Measurements from ENCODE around the gene CEACAM18. TPM values are rescaled to one million over a fixed set of nuclear protein-coding genes. Genes with fewer than 3 reads are reported as not detected.

CEACAM18 gene
- total RNA-seq, 4 donors from 2014 or later: not detected

DNA sequence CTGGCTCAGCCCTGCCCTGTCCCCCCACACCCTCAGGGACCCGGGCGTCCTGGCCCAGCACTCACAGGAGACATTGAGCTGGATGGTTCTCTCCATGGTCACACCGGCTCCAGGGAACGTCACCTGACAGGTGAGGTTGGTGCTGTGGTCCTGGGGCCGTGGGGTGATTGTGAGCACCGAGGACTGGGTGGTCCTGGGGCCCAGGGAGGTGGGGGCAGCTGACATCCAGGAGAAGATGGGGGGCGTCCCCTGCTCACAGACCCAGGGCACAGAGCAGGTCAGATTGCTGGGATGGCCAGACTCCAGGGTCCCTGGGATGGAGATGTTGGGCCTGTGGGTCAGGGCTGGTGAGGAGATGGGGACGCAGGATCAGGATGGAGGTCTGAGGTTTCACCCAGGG, 52.3 kb downstream of the CEACAM18 start:
- TF ChIP-seq CTCF (IDR thresholded peaks at IDR 0.05): no peak
- TF ChIP-seq POLR2AphosphoS5 (IDR thresholded peaks at IDR 0.05): no peak
- no peak for TF ChIP-seq EP300 (IDR thresholded peaks at IDR 0.05)
- no peak for TF ChIP-seq POLR2A (IDR thresholded peaks at IDR 0.05; ENCODE audit: low read depth)
- intact Hi-C loops (cut with DNase I): no loop called here
- Histone ChIP-seq H3K4me3 (no peak overlapping the region), H3K9me3 (peaks cover 0 to 10% (median 2%) of the 10 kb centered on the region in 4 donors), H3K36me3 (no peaks in the 10 kb centered on the region), H3K27ac (replicated peaks in 1 of 4) (no peak overlapping the region), H3K4me1 (no peaks in the 10 kb centered on the region), H3K27me3 (peaks cover 0 to 57% (median 0%) of the 10 kb centered on the region in 4 donors)
- DNase-seq (ENCODE audit: extremely low spot score): no peak
- 85% methylated on average over 8 of the region's 8 CpGs for WGBS

- Histone ChIP-seq H3K4me1 (no peaks in the 10 kb centered on the region), H3K9me3 (peaks cover 0 to 10% (median 3%) of the 10 kb centered on the region in 4 donors), H3K27ac (replicated peaks in 1 of 4) (no peak within 1 kb of the TSS), H3K27me3 (peaks cover 0 to 55% (median 0%) of the 10 kb centered on the region in 4 donors), H3K4me3 (no peak within 1 kb of the TSS), H3K36me3 (no peaks in the 10 kb centered on the region)
- WGBS: 32% methylated on average over 24 of the region's 25 CpGs
- intact Hi-C loops (cut with DNase I): no loop called here
- no peak for TF ChIP-seq POLR2A (IDR thresholded peaks at IDR 0.05; ENCODE audit: low read depth)
- TF ChIP-seq CTCF (IDR thresholded peaks at IDR 0.05): no peak
- TF ChIP-seq POLR2AphosphoS5 (IDR thresholded peaks at IDR 0.05): no peak
- TF ChIP-seq EP300 (IDR thresholded peaks at IDR 0.05): no peak
- DNase-seq (ENCODE audit: extremely low spot score): no peak
Measured at GRCh38 chr19:51531349-51532315, 53.3 kb downstream of the CEACAM18 start, which contains the start of gene SIGLEC6. Gene SIGLEC6, minus strand, starts transcription at chr19:51531670. Its CDS starts 22 bp downstream, at chr19:51531648.

GRCh38 chr19:51535535-51535934, 57.2 kb downstream of the CEACAM18 start:
- Histone ChIP-seq H3K4me3 (no peak overlapping the region), H3K9me3 (peaks cover 0 to 10% (median 3%) of the 10 kb centered on the region in 4 donors), H3K36me3 (no peaks in the 10 kb centered on the region), H3K27ac (replicated peaks in 1 of 4) (no peak overlapping the region), H3K4me1 (no peaks in the 10 kb centered on the region), H3K27me3 (peaks cover 0 to 58% (median 0%) of the 10 kb centered on the region in 4 donors)
- TF ChIP-seq EP300 (IDR thresholded peaks at IDR 0.05) (no peak), POLR2A (IDR thresholded peaks at IDR 0.05; ENCODE audit: low read depth) (no peak), POLR2AphosphoS5 (IDR thresholded peaks at IDR 0.05) (no peak), CTCF (IDR thresholded peaks at IDR 0.05) (no peak)
- intact Hi-C loops (cut with DNase I): no loop called here
- DNase-seq (ENCODE audit: extremely low spot score): no peak
- WGBS: 81% methylated on average over 1 of the region's 1 CpG

DNA sequence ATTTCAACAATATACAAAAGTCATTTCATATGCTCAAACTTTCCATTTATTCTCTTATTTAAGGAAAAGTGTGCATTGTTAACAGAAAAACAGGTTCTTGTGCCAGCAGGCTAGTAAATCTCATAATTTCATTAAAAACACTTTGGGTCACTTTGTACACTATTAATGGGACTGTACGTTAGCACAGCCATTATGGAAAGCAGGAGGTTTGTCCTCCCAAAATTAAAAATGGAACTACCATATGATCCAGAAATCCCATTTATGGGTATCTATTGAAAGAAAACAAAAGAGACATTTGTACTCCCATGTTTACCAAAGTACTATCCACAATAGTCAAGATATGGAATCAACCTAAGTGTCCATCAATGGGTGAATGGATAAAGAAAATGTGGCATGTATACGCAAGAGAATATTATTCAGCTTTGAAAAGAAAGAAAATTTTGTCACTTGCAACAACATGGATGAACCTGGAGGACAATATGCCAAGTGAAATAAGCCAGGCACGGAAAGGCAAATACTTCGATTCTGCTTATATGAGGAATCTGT, 61.6 kb downstream of the CEACAM18 start:
- H3K9me3 ChIP-seq: peaks cover 0 to 7% (median 2%) of the 10 kb centered on the region in 4 donors
- intact Hi-C loops (cut with DNase I): no loop called here
- 83% methylated on average over 4 of the region's 4 CpGs for WGBS
- no peak for DNase-seq (ENCODE audit: extremely low spot score)
- H3K27me3 ChIP-seq: peaks cover 0 to 60% (median 0%) of the 10 kb centered on the region in 4 donors
- no peaks in the 10 kb centered on the region for H3K4me1 ChIP-seq
- no peak for TF ChIP-seq POLR2AphosphoS5 (IDR thresholded peaks at IDR 0.05)
- TF ChIP-seq CTCF (IDR thresholded peaks at IDR 0.05): no peak
- TF ChIP-seq EP300 (IDR thresholded peaks at IDR 0.05): no peak
- no peak for TF ChIP-seq POLR2A (IDR thresholded peaks at IDR 0.05; ENCODE audit: low read depth)
- no peaks in the 10 kb centered on the region for H3K36me3 ChIP-seq
- H3K4me3 ChIP-seq: no peak overlapping the region
- H3K27ac ChIP-seq (replicated peaks in 1 of 4): no peak overlapping the region

Small RNA genes lying within 50 kb of the gene (small RNA-seq; reads per million reads assigned to genes)
- gene AC020914.3: 0 reads per million in 3 donors
- 0 reads per million in 3 donors for gene AC020914.5

Other genes starting within 250 kb of the CEACAM18 start
- not detected for gene SIGLECL1, start 227.5 kb upstream of the CEACAM18 start, total RNA-seq
- under 1 TPM in 1 of 4 donors, not detected in 3; 0.17 TPM for gene IGLON5, start 166.9 kb upstream of the CEACAM18 start, total RNA-seq
- gene VSIG10L, start 136.4 kb upstream of the CEACAM18 start, total RNA-seq: 1 to 10 TPM; 1.3 to 3.4 (median 2.2) TPM
- gene ETFB, start 112.2 kb upstream of the CEACAM18 start, total RNA-seq: 100 to 1,000 TPM in 2 of 4 donors, 10 to 100 TPM in 2; 86.3 to 121 (median 106) TPM
- not detected for gene CLDND2, start 109.5 kb upstream of the CEACAM18 start, total RNA-seq
- gene NKG7, start 105.9 kb upstream of the CEACAM18 start, total RNA-seq: 1 to 10 TPM in 3 of 4 donors, not detected in 1; 1.5 to 4.1 (median 2.4) TPM
- gene LIM2, start 90.6 kb upstream of the CEACAM18 start, total RNA-seq: not detected
- not detected for gene C19orf84, start 87.9 kb upstream of the CEACAM18 start, total RNA-seq
- gene SIGLEC10, start 60.9 kb upstream of the CEACAM18 start, total RNA-seq: 1 to 10 TPM; 1.4 to 4.1 (median 2.4) TPM
- gene SIGLEC8, start 20.1 kb upstream of the CEACAM18 start, total RNA-seq: 1 to 10 TPM in 1 of 4 donors, under 1 TPM in 2, not detected in 1; 0.66 to 1.7 (median 0.86) TPM
- gene SIGLEC12, start 23.3 kb downstream of the CEACAM18 start, total RNA-seq: under 1 TPM in 1 of 4 donors, not detected in 3; 0.29 TPM
- 1 to 10 TPM in 3 of 4 donors, under 1 TPM in 1; 0.58 to 6.3 (median 3.5) TPM for gene SIGLEC6, start 53.1 kb downstream of the CEACAM18 start, total RNA-seq
- gene ZNF175, start 92.7 kb downstream of the CEACAM18 start, total RNA-seq: 1 to 10 TPM; 3.6 to 5.8 (median 4.9) TPM
- gene SIGLEC5, start 151.9 kb downstream of the CEACAM18 start, total RNA-seq: 1 to 10 TPM in 2 of 4 donors, under 1 TPM in 2; 0.52 to 2.0 (median 1.00) TPM
- gene SIGLEC14, start 168.3 kb downstream of the CEACAM18 start, total RNA-seq: 1 to 10 TPM in 3 of 4 donors, not detected in 1; 2.5 to 9.9 (median 5.0) TPM
- gene SPACA6, start 214.8 kb downstream of the CEACAM18 start, total RNA-seq: 10 to 100 TPM; 11.8 to 37.8 (median 17.4) TPM
- 10 to 100 TPM in 1 of 4 donors, 1 to 10 TPM in 1, under 1 TPM in 2; under 0.01 to 28.8 (median 1.3) TPM for gene HAS1, start 245.5 kb downstream of the CEACAM18 start, total RNA-seq